ENCODE data around the gene AGAP1. TPM values are rescaled to one million over a fixed set of nuclear protein-coding genes. Genes with fewer than 3 reads are reported as not detected.

AGAP1 gene
- total RNA-seq, 1 donor from 2014 or later, result 33.4 TPM

DNA sequence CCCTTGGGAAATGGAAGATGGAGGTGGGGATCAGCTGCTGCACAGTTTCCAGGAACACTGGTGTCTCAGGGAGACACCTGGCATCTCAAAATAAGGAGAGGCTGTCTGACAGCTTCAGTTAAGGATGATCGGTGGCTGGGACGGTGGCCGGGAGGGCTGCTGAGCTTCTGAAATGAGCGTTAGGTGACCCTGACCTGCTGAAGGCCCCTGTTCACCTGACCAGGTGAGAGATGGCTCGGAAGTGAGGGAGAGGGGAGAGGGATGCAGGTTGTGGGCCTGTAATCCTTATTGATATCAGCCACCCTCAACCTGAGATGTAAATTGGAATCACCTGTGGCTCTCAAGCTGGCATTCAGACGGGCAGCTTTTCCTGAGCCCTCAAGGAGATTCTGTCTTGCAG, 99.0 kb downstream of the AGAP1 start:
- ATAC-seq (no peak), DNase-seq (no peak)
- TF ChIP-seq, protein P1, sequence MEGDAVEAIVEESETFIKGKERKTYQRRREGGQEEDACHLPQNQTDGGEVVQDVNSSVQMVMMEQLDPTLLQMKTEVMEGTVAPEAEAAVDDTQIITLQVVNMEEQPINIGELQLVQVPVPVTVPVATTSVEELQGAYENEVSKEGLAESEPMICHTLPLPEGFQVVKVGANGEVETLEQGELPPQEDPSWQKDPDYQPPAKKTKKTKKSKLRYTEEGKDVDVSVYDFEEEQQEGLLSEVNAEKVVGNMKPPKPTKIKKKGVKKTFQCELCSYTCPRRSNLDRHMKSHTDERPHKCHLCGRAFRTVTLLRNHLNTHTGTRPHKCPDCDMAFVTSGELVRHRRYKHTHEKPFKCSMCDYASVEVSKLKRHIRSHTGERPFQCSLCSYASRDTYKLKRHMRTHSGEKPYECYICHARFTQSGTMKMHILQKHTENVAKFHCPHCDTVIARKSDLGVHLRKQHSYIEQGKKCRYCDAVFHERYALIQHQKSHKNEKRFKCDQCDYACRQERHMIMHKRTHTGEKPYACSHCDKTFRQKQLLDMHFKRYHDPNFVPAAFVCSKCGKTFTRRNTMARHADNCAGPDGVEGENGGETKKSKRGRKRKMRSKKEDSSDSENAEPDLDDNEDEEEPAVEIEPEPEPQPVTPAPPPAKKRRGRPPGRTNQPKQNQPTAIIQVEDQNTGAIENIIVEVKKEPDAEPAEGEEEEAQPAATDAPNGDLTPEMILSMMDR (IDR thresholded peaks at IDR 0.05), result no peak
- Histone ChIP-seq H3K4me3 (no peak overlapping the region), H3K27ac (no peak overlapping the region), H3K27me3 (no peaks in the 10 kb centered on the region), H3K36me3 (no peaks in the 10 kb centered on the region), H3K9me3 (no peaks in the 10 kb centered on the region), H3K4me1 (peaks cover 4% of the 10 kb centered on the region)
- intact Hi-C loops (cut with DNase I), result loop anchor here (5.0 kb wide), 1 partner anchor 456 kb away; no protein-coding TSS in a partner anchor

DNA sequence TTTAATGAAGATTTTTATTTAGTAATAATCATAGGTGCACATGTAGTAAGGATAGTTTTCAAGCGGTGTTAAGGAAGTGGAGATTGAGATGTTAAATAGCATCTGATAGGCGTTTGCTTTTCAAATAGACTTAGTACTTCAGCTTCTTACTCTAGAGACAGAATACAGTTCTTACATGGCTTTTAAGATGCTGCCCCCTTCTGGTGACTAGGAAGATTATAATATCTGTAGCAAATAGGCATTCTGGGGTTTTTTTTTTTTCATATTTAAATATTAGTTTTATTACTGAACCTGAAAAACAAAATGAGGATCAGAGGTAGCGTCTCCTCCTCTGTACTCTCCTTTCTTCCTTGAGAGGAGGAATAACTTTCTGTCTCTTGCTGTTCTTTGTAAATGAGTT, 100.2 kb downstream of the AGAP1 start:
- H3K9me3 ChIP-seq, result no peaks in the 10 kb centered on the region
- no peak for DNase-seq
- peaks cover 4% of the 10 kb centered on the region for H3K4me1 ChIP-seq
- ATAC-seq, result peak; percentile 77
- no peaks in the 10 kb centered on the region for H3K36me3 ChIP-seq
- H3K4me3 ChIP-seq, result no peak overlapping the region
- TF ChIP-seq, protein P1 (IDR thresholded peaks at IDR 0.05), result peak; percentile 80
- no peaks in the 10 kb centered on the region for H3K27me3 ChIP-seq
- intact Hi-C loops (cut with DNase I), result loop anchor here (5.0 kb wide), 1 partner anchor 457 kb away; no protein-coding TSS in a partner anchor
- no peak overlapping the region for H3K27ac ChIP-seq

DNA sequence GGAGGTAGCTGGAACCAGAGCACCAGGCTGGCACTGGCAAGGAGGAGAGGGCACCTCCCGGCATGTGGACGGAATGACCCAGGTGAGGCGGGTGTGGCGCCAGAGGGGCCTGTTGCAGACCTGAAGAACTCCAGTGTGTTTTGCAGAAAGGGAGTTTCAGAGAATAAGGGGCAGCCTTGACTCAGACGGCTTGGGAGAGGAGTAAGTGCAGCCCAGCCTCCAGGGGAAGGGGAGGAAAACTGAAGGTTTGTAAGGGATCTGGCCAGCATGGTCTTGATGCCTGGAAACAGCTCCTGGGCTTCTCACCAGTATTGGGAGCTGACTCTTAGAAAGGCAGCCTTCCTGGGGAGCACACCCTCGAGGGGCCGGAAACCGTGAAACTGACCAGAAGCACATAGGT, 101.1 kb downstream of the AGAP1 start:
- Histone ChIP-seq H3K4me1 (peaks cover 4% of the 10 kb centered on the region), H3K9me3 (no peaks in the 10 kb centered on the region), H3K27me3 (no peaks in the 10 kb centered on the region), H3K27ac (no peak overlapping the region), H3K36me3 (no peaks in the 10 kb centered on the region), H3K4me3 (no peak overlapping the region)
- TF ChIP-seq, protein P1 (IDR thresholded peaks at IDR 0.05), result no peak
- no peak for DNase-seq
- intact Hi-C loops (cut with DNase I), result loop anchor here (5.0 kb wide), 2 partner anchors 72 to 458 kb away; no protein-coding TSS in a partner anchor
- no peak for ATAC-seq

DNA sequence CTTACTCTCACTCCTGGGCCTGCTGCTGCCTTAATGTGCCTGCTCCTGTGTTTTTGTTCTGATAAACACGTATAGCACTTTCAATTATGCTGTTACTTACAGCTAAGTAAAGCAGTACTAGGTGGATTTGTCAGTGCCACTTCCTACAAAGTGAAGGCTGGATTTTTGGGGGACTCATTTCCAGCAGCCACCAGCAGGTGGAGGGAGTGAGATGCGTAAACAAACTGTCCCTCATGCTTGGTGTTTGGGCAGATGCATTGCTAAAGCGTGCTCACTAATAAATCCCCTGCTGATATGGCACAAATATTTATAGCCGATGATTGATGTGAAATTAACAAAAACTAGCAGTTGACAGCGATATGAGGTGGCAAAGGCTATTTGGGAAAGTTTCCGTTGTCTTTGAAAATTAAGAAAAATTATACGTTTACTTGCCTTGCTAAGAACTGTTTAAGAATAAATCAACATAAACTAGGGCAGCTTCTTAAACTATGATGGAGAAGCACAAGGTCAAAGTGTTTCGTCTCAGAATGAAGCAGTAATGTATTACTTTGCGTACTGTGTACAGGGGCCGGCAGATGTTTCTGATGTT, 101.7 kb downstream of the AGAP1 start:
- Histone ChIP-seq H3K27me3 (no peaks in the 10 kb centered on the region), H3K4me3 (no peak overlapping the region), H3K9me3 (no peaks in the 10 kb centered on the region), H3K4me1 (peaks cover 4% of the 10 kb centered on the region), H3K27ac (no peak overlapping the region), H3K36me3 (no peaks in the 10 kb centered on the region)
- TF ChIP-seq, protein P1 (IDR thresholded peaks at IDR 0.05), result peak; percentile 86
- intact Hi-C loops (cut with DNase I), result loop anchor here (5.0 kb wide), 1 partner anchor 72 kb away; no protein-coding TSS in a partner anchor
- ATAC-seq (peak; percentile 67), DNase-seq (no peak)

DNA sequence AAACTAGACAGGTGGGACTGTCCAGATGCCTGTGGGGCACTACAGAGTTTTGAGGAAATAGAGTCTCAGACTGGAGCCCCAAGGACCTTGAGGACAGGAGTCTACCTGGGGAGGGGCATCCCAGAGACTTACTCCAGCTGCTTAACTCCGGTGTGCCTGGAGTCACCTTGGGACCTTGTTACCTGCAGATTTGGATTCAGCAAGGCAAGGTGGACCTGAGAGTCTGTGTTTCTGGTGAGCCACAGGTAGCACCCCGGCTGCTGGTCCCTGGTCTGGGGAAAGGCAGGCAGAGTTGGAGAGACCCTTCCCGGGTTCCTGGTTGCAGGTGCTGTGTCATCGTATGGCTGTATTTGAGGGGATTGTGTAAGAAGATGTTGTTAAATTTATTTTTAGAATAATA, 102.4 kb downstream of the AGAP1 start:
- Histone ChIP-seq H3K27me3 (no peaks in the 10 kb centered on the region), H3K4me3 (no peak overlapping the region), H3K36me3 (no peaks in the 10 kb centered on the region), H3K4me1 (peaks cover 4% of the 10 kb centered on the region), H3K27ac (no peak overlapping the region), H3K9me3 (no peaks in the 10 kb centered on the region)
- ATAC-seq, result no peak
- no peak for DNase-seq
- intact Hi-C loops (cut with DNase I), result loop anchor here (5.0 kb wide), 1 partner anchor 71 kb away; no protein-coding TSS in a partner anchor
- TF ChIP-seq, protein P1 (IDR thresholded peaks at IDR 0.05), result no peak
